H9 (cell line): ENCODE data around the gene SH2B2. TPM values are rescaled to one million over a fixed set of nuclear protein-coding genes. Genes with fewer than 3 reads are reported as not detected.

Source experiments
- DNase-seq: peaks from one replicate; pipeline ENCODE4 v3.0.0-alpha.2; 2017
- H2AFZ ChIP-seq: one replicate; pipeline ENCODE4 v1.6.1; 2013; ENCODE audit warnings: mild to moderate bottlenecking, low read length, control low read depth, moderate library complexity
- H2AK5ac ChIP-seq: 2 replicates; pipeline ENCODE4 v1.6.1; 2013; ENCODE audit warnings: low read length, control low read depth, mixed read lengths; ENCODE audit not compliant: insufficient read length
- H2BK120ac ChIP-seq: one replicate; pipeline ENCODE4 v1.6.1; 2013; ENCODE audit warnings: low read depth, mild to moderate bottlenecking, low read length, control low read depth, inconsistent platforms; ENCODE audit not compliant: poor library complexity, severe bottlenecking
- H2BK12ac ChIP-seq: 2 replicates; pipeline ENCODE4 v1.6.1; 2013; ENCODE audit warnings: low read length, control low read depth, mixed read lengths, low read depth; ENCODE audit not compliant: insufficient read length
- H2BK15ac ChIP-seq: 2 replicates; pipeline ENCODE4 v1.6.1; 2013; ENCODE audit warnings: low read depth, low read length, control low read depth
- H2BK20ac ChIP-seq: one replicate; pipeline ENCODE4 v1.6.1; 2013; ENCODE audit warnings: low read depth, mild to moderate bottlenecking, low read length, control low read depth, inconsistent platforms; ENCODE audit not compliant: poor library complexity, severe bottlenecking
- H2BK5ac ChIP-seq: 2 replicates; pipeline ENCODE4 v1.6.1; 2013; ENCODE audit warnings: low read length, control low read depth, mixed read lengths; ENCODE audit not compliant: insufficient read length
- H3K14ac ChIP-seq: 2 replicates; pipeline ENCODE4 v1.6.1; 2013; ENCODE audit warnings: low read length, control low read depth; ENCODE audit not compliant: insufficient read depth
- H3K18ac ChIP-seq: 2 replicates; pipeline ENCODE4 v1.6.1; 2013; ENCODE audit warnings: low read depth, mild to moderate bottlenecking, mixed read lengths, low read length, control low read depth; ENCODE audit not compliant: insufficient read length
- H3K23ac ChIP-seq: 2 replicates; pipeline ENCODE4 v1.6.1; 2013; ENCODE audit warnings: low read length, control low read depth, mixed read lengths, low read depth; ENCODE audit not compliant: insufficient read length
- H3K23me2 ChIP-seq: 2 replicates; pipeline ENCODE4 v1.6.1; 2013; ENCODE audit warnings: low read depth, mild to moderate bottlenecking, mixed read lengths, low read length, control low read depth; ENCODE audit not compliant: insufficient read length, poor library complexity, severe bottlenecking
- H3K27ac ChIP-seq: 2 replicates; pipeline ENCODE4 v1.5.1; 2013; ENCODE audit warnings: low read length, control low read depth, mixed read lengths, low read depth; ENCODE audit not compliant: insufficient read length
- H3K27me3 ChIP-seq: 2 replicates; pipeline ENCODE4 v1.6.1; 2013; ENCODE audit warnings: low read length, control low read depth, inconsistent platforms; ENCODE audit not compliant: insufficient read depth
- H3K4ac ChIP-seq: 2 replicates; pipeline ENCODE4 v1.6.1; 2013; ENCODE audit warnings: low read depth, mild to moderate bottlenecking, control low read depth, inconsistent platforms, low read length, moderate library complexity
- H3K4me1 ChIP-seq: 2 replicates; pipeline ENCODE4 v1.6.1; 2013; ENCODE audit warnings: low read length, control low read depth, inconsistent platforms; ENCODE audit not compliant: insufficient read depth
- H3K4me2 ChIP-seq: 2 replicates; pipeline ENCODE4 v1.6.1; 2013; ENCODE audit warnings: low read length, control low read depth, mixed read lengths; ENCODE audit not compliant: insufficient read length, insufficient read depth
- H3K56ac ChIP-seq: 2 replicates; pipeline ENCODE4 v1.6.1; 2013; ENCODE audit warnings: low read depth, mild to moderate bottlenecking, mixed read lengths, low read length, control low read depth; ENCODE audit not compliant: insufficient read length
- H3K79me1 ChIP-seq: 2 replicates; pipeline ENCODE4 v1.6.1; 2013; ENCODE audit warnings: low read depth, mild to moderate bottlenecking, moderate library complexity, low read length, control low read depth, inconsistent platforms; ENCODE audit not compliant: insufficient read depth, poor library complexity, severe bottlenecking
- H3K79me2 ChIP-seq: 2 replicates; pipeline ENCODE4 v1.6.1; 2013; ENCODE audit warnings: low read length, control low read depth, inconsistent platforms; ENCODE audit not compliant: insufficient read depth
- H3K9ac ChIP-seq: 2 replicates; pipeline ENCODE4 v1.6.1; 2013; ENCODE audit warnings: low read length, control low read depth, mixed read lengths; ENCODE audit not compliant: insufficient read length; ENCODE audit errors: extremely low read depth
- H3K9me3 ChIP-seq: one replicate; pipeline ENCODE4 v1.6.1; 2013; ENCODE audit warnings: low read depth, low read length, inconsistent platforms; ENCODE audit not compliant: control insufficient read depth
- H3T11ph ChIP-seq: one replicate; pipeline ENCODE4 v1.6.1; 2013; ENCODE audit warnings: mild to moderate bottlenecking, low read length, control low read depth, inconsistent platforms
- H4K20me1 ChIP-seq: one replicate; pipeline ENCODE4 v1.6.1; 2013; ENCODE audit not compliant: control insufficient read depth, insufficient read length, insufficient read depth
- H4K5ac ChIP-seq: 2 replicates; pipeline ENCODE4 v1.6.1; 2013; ENCODE audit warnings: low read depth, mild to moderate bottlenecking, mixed read lengths, low read length, control low read depth; ENCODE audit not compliant: insufficient read length
- H4K8ac ChIP-seq: replicated peaks from 2 replicates; pipeline ENCODE4 v1.6.1; 2013; ENCODE audit warnings: low read length, control low read depth, mixed read lengths, low read depth; ENCODE audit not compliant: insufficient read length
- H4K91ac ChIP-seq: 2 replicates; pipeline ENCODE4 v1.6.1; 2013; ENCODE audit warnings: low read depth, mild to moderate bottlenecking, moderate library complexity, mixed read lengths, low read length, control low read depth; ENCODE audit not compliant: insufficient read length
- H3K27ac Mint-ChIP-seq, 3 experiments: 2 replicates in 2 of 3; 3 replicates in 1 of 3; pipeline ENCODE4 v1.8.0; 2020 to 2021; ENCODE audit warnings: mixed read lengths in 3 of 3, mild to moderate bottlenecking in 1 of 3, moderate library complexity in 1 of 3
- H3K27me3 Mint-ChIP-seq: 2 replicates; pipeline ENCODE4 v1.8.0; 2021; ENCODE audit warnings: low read depth, mild to moderate bottlenecking, moderate library complexity, mixed read lengths
- H3K36me3 Mint-ChIP-seq, 3 experiments: 2 replicates in 2 of 3; 3 replicates in 1 of 3; pipeline ENCODE4 v1.8.0; 2020 to 2021; ENCODE audit warnings: low read depth in 3 of 3, mixed read lengths in 3 of 3; ENCODE audit not compliant: insufficient read depth in 1 of 3
- H3K4me1 Mint-ChIP-seq, 2 experiments: 2 replicates each; pipeline ENCODE4 v1.8.0; 2020; ENCODE audit warnings: mixed read lengths in 2 of 2
- H3K4me3 Mint-ChIP-seq, 2 experiments: 2 replicates in 1 of 2; 3 replicates in 1 of 2; pipeline ENCODE4 v1.8.0; 2020 to 2021; ENCODE audit warnings: mild to moderate bottlenecking in 2 of 2, mixed read lengths in 2 of 2, moderate library complexity in 1 of 2
- H3K9me3 Mint-ChIP-seq, 2 experiments: 2 replicates in 1 of 2; 3 replicates in 1 of 2; pipeline ENCODE4 v1.8.0; 2020; ENCODE audit warnings: mild to moderate bottlenecking in 2 of 2, mixed read lengths in 2 of 2, moderate library complexity in 1 of 2
- CTCF ChIP-seq: fragments of 200-600 bp; sonication (generic); conservative IDR thresholded peaks from 3 replicates; pipeline ENCODE4 v1.8.0; 2021; ENCODE audit warnings: antibody characterized with exemption, mild to moderate bottlenecking
- WGBS: extraction: QIAGEN DNeasy Blood & Tissue Kit; methylation state at CpG from one replicate; pipeline ENCODE4 v1.1.7; 2013; ENCODE audit warnings: missing lambda C conversion rate, low lambda C conversion rate, mixed read lengths; ENCODE audit not compliant: insufficient read length; ENCODE audit errors: extremely low coverage; 5-methylcytosine and 5-hydroxymethylcytosine counted together
- total RNA-seq: library from RNA; stranded (reverse); gene quantifications from 2 replicates; pipeline ENCODE4 v1.2.1, GENCODE V29; 2021

Gene SH2B2
- total RNA-seq, 1 experiment from 2014 or later: 10.4 TPM

DNA sequence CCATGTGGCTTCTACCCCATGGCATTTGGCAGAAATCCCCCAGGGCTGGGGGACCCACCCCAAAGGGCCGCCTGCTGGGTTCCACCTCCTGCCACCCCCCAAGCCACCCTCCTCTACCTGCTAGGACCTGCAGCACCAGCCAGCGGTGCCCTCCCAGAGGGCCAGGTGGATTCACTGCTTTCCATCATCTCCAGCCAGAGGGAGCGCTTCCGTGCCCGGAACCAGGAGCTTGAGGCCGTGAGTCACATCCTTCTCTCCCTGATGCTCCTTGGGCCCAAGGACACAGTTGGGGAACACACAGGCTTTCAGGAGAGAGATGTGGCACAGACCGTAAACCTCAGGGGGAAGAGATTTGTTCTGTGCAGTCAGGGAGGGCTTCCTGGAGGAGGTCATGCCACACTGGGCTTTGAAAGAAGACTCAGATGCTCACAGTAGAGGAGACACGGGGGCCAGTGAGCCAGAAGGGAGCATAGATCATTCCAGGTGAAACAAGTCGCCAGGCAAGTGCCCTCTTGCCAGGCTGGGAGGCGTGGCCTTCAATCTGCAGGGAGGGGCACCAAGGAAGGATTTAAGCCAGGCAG, 11.5 kb upstream of the SH2B2 start:
- Histone ChIP-seq H4K91ac (no peak overlapping the region), H2AFZ (no peak overlapping the region), H3K23me2 (no peaks in the 10 kb centered on the region), H3K79me2 (no peaks in the 10 kb centered on the region), H2BK120ac (no peak overlapping the region), H3K4me2 (no peak overlapping the region), H3K9ac (no peak overlapping the region), H2AK5ac (no peak overlapping the region), H2BK20ac (no peak overlapping the region), H3K27ac (no peak overlapping the region), H2BK5ac (no peak overlapping the region), H3K9me3 (no peaks in the 10 kb centered on the region), H3T11ph (no peak overlapping the region), H3K27me3 (no peaks in the 10 kb centered on the region), H3K79me1 (no peaks in the 10 kb centered on the region), H3K56ac (no peak overlapping the region), H3K4me1 (no peaks in the 10 kb centered on the region), H3K14ac (no peak overlapping the region), H4K5ac (no peak overlapping the region), H2BK15ac (no peak overlapping the region), H3K18ac (no peak overlapping the region), H2BK12ac (no peak overlapping the region), H4K20me1 (no peaks in the 10 kb centered on the region), H3K23ac (no peak overlapping the region), H4K8ac (no peak overlapping the region), H3K4ac (no peak overlapping the region)
- no peaks in the 10 kb centered on the region for H3K36me3 Mint-ChIP-seq
- H3K27me3 Mint-ChIP-seq: peaks cover 1% of the 10 kb centered on the region; the same call in 1 of the 2 replicates
- no CpG with 5 or more reads among the region's 10 CpGs for WGBS
- no peak for TF ChIP-seq CTCF
- DNase-seq: no peak
- peaks cover 5 to 12% of the 10 kb centered on the region in 2 experiments for H3K4me1 Mint-ChIP-seq
- no peak overlapping the region; a peak in 1 of 5 replicates for H3K4me3 Mint-ChIP-seq
- H3K27ac Mint-ChIP-seq: no peak overlapping the region
- H3K9me3 Mint-ChIP-seq: no peaks in the 10 kb centered on the region
